ENCODE measurements around the gene NOL3.

The NOL3 gene

DNA sequence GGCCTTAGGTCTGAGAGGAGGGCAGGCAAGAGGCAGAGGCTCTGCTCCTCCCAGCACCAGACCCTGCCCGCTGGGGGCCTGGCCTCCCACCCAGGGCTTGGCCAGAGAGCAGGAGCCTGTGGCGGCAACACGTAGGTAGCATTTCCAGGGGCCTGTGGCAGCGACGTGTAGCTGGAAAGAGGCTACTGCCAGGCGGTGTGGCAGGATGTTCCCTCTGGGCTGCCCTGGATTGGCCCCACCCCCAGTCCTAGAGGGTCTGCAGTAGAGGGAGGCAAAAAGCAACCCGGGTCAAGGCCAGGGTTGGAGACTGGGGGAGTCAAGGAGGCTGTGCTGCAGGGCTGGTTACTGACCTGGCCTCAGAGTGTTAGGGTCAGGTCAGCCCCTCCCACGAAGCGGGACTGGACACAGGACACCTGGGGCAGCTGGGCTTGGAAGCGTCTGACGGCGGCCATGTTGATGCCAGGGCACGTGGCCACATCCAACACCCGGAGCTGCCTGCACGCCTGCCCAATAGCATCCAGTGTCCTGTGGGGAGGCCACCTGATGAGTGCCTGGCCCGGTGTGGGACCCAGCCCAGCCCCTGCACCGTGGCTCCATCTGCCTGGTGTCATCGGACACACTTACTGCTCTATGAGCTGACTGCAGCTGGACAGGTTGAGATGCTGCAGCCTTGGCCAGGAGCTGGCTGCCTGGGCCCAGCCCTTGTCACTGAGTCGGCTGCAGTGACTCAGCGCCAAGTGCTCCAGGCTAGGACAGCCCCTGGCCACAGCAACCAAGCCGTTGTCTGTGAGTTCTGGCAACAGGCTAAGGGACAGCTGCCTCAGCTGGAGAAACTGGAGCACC, 37.1 kb downstream of the NOL3 start:
- no peak for DNase-seq

DNA sequence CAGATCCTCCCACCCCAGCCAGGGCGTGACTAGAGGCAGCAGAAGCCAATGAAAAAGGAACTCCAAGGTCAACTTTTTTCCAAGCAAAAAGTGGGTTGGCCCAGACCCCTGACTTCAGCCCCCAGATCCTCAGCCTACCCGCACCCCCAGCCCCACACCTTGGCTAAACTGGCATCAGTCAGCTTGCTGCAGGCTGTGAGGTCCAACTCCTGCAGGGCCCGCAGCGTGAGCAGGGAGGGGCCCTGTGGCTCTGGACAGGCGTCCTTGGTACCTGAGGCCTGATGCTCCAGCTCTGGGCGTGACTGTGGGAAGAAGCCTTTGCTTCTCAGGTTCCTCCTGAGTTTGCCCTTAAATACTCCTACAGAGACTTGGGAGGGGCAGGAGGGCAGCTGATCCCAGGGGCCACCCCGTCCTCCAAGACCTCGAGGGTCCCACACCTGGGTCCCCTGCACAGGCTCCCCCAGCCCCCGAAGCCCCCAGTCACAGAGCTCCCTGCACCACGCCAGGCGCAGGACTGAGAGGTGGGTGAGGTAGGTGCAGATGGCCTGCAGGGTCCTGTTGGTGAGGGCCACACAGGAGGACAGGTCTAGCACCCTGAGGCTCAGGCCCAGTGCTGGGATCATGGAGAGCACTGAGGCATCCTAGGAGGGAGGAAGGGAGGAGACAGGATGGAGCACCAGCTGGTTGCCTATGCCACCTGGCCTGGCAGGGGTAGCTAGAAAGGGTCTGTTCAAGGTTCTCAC, 38.0 kb downstream of the NOL3 start:
- DNase-seq: no peak

DNA sequence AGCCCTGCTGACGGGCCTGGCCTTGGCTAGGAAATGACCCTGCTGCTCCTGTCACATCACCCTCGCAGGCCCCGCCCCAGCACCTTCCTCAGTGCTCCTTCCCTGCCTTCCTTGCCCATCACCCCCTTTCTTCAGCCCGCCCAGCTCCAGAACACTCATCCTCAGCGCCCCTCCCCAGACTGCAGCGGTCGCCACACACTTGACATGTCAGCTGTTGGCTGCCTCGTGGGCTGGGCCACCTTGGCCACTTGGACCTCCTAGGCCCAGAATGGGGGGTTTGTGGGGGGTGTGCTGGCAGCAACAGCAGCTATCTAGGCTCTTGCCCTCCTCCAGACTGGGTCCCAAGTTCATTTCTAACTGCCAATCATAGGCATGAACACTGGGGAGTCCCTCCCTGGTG, 39.2 kb downstream of the NOL3 start:
- no peak for DNase-seq

DNA sequence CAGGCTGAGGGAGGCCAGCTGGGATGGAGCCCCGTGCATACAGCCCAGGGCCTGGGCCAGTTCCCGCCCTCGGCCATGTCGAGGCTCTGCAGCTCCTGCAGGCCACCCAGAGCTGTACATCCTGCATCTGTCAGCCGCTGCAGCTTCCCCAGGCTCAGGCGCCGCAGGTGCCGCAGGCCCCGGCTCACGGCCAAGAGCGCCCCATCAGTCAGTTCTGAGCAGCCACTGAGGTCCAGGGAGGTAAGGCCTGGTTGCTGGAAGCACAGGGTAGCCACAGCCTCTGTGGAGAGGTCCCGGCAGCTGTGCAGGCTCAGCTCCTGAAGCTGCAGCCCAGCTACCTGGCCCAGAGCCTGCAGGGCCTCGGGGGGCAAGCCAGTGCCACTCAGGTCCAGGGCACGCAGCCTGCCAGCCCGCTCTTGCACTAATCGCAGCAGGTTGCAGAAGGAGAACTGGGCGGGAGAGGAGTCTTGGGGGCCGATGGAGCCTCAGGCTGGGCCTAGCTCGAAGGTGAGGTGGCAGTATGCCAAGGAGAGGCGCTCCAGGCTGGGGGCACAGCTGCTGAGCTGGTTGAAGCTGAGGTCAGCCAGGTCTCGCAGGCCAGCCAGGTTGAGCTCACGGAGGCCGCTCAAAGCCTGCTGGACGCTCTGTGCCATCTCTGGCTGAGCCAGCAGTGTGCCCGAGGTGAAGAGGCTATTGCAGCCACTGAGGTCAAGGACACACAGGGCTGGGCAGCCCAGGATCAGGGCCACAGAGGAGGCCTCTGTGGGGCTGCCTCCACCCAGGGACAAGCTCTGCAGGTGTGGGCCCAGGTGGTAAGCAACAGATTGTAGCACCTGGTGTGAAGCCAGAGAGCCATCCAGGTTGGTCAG, 40.0 kb downstream of the NOL3 start:
- no peak for DNase-seq

DNA sequence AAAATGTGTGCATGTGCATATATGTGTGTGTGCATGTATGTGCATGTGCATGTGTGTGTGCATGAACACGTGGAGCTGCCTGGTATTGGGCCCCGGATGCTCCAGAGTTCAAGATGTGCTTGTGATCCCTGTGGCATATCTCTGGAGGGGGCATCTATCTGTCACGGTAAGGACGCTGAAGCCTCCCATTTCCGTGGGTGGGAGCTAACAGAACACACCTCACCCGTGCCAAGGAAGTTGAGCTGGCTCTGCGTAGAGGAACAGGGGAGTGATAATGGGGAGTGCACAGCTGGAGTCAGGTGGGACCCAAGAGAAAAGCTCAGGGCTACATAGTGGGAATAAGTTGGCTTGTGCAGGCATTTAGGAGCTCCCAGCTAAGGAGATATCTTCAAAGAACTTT, 41.3 kb downstream of the NOL3 start:
- no peak for DNase-seq

DNA sequence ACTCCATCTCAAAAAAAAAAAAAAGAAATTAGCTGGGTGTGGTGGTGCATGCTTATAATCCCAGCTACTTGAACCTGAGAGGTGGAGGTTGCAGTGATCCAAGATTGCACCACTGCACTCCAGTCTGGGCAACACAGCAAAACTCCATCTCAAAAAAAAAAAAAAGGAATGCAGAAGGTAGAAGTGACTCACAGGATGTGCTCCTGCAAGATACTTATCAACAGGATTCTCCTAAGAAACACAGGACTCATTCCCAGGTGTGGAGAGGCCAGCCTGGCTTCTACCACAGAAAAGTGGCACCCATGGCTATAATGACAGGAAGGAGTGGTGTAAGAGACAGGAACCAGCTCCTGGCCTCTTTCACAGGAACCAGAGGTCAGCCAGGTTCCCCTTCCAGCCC, 42.4 kb downstream of the NOL3 start:
- DNase-seq: no peak

DNA sequence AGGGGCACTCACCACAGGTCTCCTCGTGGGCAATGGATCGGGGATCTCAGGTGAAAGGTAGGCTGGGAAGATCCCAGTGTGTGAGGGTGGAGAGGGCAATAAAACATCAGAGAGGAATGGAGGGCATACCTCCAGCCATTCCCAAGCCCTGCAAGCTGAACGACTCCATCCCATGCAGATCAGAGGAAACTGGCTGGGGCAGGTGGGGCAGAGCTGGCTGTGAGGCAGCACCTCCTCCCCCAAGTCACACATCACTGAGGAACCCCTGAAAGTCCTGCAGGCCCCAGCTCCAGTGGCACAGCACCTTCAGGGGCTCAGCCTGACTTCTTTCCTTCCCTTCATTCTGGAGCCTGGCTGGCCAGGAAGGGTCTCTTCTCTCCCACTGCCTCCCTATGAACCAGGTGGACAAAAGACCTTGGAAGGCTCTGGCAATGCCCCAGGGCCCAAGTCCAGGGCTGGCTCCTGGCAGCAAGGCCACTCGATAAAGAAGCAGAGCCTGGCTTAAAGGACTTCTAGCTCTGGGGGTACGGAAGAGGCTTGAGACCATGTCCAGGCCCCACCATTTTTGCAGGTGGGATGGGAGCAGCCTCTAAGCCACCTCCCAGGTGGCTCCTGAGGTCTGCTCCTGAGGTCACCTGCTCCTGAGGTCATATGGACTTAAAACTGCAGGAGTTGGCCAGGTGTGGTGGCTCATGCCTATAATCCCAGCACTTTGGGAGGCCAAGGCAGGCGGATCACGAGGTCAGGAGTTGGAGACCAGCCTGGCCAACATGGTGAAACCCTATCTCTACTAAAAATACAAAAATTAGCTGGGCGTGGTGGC, 43.1 kb downstream of the NOL3 start:
- no peak for DNase-seq

DNA sequence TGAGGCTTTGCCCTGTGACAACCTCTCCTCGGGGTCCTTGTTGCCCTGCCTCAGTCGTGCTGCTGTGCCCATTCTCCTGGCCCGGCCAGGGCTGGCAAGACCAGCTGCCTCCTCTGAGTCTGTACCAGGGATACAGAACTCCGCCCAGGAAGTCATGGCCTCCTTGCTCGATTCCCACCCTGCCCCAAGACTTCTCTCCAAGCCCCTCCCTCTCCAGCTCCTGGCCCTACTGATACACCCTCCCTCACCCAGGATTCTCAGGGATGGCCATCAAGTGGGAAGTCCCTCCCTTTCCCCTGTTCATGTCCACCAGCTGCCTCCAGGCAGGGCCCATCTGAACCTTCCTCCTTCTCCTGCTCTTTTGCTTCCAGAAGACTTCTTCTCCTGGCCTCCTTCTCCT, 45.4 kb downstream of the NOL3 start:
- no peak for DNase-seq

DNA sequence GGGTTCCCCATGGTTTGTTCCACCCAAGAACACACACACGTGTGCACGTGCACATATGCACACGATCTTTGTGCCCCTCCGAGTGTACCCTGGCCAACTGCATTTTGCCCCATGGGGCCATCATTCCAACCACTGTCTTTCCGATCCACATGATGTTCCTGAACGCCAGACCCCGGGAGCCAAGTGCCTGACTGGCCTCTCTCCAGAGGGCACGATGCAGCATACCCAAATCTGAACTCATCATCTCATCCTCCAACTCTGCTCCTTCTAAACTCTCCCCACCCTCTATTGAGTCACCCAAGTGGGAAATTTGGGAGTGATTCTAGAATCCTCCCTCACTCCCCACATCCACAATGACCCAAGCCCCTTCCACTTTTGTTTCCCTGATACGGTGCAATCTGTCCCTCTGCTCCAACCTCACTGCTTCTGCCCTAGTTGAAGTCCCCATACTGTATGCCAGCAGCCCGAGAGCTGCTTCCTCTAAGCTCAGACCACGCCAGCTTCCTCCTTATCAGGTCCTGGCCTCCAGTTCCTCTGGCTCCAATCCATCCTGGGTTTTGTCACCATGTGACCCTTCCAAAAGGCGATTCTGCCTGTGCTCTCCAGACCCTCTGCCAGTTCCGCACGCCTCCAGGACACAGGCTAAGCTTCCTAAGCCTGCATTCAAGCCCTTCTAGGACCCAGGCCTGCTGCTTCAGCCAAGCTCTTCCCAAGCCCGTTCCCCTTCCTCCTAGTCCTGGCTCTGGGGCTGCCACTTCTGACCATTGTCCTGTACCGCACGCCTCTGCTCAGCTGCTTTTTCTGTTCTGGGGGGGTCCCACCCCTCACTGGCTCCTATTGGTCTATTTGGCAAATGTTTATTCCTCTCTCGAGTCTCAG, 46.5 kb downstream of the NOL3 start:
- no peak for DNase-seq

DNA sequence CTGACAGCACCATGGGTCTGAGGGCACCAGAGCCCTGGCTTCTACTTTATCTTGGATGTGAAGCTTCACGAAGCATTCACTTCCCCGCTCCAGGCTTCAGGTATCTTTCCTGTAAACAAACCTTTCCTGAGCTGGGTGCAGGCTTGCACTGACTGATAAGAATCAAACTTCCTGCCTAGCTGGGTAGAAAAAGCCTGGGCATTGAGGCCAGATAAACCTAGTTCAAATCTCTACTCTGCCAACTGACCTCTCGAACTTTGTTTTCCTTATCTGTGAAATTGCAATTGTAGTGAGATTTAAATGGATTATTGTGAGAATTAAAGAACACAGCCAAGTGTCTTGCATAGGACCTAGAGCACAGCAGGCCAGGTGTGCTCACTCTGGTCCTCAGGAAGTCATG, 53.7 kb downstream of the NOL3 start:
- DNase-seq: no peak
